ENCODE results near the gene MOB1A. TPM values are rescaled to one million over a fixed set of nuclear protein-coding genes. Genes with fewer than 3 reads are reported as not detected.
A peak's percentile ranks its signal among the peaks of the same experiment; 100 is the strongest.

The MOB1A gene
- total RNA-seq, 1 experiment from 2014 or later: 116 TPM

DNA sequence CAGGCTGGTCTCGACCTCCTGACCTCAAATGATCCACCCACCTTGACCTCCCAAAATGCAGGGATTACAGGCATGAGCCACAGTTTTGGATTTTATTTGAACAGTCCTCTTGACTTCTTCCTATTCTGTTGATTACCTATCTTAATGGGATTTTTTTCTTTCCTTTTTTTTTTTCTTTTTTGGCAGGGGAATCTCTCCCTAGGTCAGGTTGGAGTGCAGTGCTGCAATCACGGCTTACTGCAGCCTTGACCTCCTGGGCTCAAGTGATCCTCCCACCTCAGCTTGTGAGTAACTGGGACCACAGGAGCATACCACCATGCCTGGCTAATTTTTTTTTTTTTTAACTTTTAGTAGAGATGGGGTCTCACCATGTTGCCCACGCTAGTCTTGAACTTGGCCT lies 22.5 kb upstream of the MOB1A start:
- peaks cover 43% of the 10 kb centered on the region for H3K36me3 ChIP-seq (ENCODE audit: insufficient read depth, low read length, poor library complexity, severe bottlenecking)

DNA sequence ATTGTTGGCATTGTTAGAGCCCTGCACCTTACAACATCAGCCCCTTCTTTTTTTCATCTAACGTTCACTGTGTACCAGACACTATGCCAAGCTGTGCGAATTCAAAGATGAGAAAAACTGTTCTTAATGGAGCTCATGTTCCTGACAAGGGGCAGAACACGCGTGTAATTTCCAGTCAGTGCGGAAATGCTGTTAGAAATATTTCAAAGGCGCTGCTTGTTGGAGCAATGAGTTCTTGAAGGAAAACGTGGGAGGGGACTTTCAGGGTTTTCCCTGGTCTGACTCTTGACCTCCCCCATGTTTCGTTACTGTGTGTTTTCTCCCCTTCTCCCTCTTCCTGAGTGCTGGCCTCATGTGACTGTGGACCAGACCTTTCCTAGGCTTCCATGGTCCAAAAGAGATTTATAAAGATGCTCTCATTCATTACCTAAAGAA lies 21.2 kb upstream of the MOB1A start:
- POLR2A ChIA-PET (ENCODE audit: low non-redundant PET): interaction anchor here (0.6 to 1.6 kb wide), 4 partner anchors 21 to 371 kb away, joined by 4 to 13 read pairs (median 4); partner anchors contain the start of genes MOB1A and STAMBP

More for the DNA sequence above, 22.5 kb upstream of the MOB1A start:
- no peaks in the 10 kb centered on the region for H3K9me3 ChIP-seq (ENCODE audit: low read depth, low read length, poor library complexity, severe bottlenecking)
- TF ChIP-seq, protein P1, sequence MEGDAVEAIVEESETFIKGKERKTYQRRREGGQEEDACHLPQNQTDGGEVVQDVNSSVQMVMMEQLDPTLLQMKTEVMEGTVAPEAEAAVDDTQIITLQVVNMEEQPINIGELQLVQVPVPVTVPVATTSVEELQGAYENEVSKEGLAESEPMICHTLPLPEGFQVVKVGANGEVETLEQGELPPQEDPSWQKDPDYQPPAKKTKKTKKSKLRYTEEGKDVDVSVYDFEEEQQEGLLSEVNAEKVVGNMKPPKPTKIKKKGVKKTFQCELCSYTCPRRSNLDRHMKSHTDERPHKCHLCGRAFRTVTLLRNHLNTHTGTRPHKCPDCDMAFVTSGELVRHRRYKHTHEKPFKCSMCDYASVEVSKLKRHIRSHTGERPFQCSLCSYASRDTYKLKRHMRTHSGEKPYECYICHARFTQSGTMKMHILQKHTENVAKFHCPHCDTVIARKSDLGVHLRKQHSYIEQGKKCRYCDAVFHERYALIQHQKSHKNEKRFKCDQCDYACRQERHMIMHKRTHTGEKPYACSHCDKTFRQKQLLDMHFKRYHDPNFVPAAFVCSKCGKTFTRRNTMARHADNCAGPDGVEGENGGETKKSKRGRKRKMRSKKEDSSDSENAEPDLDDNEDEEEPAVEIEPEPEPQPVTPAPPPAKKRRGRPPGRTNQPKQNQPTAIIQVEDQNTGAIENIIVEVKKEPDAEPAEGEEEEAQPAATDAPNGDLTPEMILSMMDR (conservative IDR thresholded peaks at IDR 0.05; ENCODE audit: low read depth, low read length): no peak
- no peak for TF ChIP-seq EZH2 (IDR thresholded peaks at IDR 0.05; ENCODE audit: borderline replicate concordance, low read depth, low read length, poor library complexity, severe bottlenecking)
- no TSS peak for BruUV-seq (replicated peaks)
- no peak for DNase-seq (ENCODE audit: low spot score)
- no peak overlapping the region for H3K27ac ChIP-seq (ENCODE audit: low read depth, low read length, poor library complexity, severe bottlenecking)
- CTCF ChIA-PET: no interaction called here
- POLR2A ChIA-PET (ENCODE audit: low non-redundant PET): no interaction called here
- intact Hi-C loops (cut with micrococcal nuclease; ENCODE audit: unreplicated experiment): no loop called here
- H3K27me3 ChIP-seq (replicated peaks; ENCODE audit: insufficient read depth, low read depth, low read length, poor library complexity): no peaks in the 10 kb centered on the region
- H3K4me3 ChIP-seq (ENCODE audit: low read depth, low read length, poor library complexity, severe bottlenecking): peak overlapping the region; percentile 79
- H3K4me1 ChIP-seq (ENCODE audit: insufficient read depth, low read length, poor library complexity, severe bottlenecking): peaks cover 23% of the 10 kb centered on the region

DNA sequence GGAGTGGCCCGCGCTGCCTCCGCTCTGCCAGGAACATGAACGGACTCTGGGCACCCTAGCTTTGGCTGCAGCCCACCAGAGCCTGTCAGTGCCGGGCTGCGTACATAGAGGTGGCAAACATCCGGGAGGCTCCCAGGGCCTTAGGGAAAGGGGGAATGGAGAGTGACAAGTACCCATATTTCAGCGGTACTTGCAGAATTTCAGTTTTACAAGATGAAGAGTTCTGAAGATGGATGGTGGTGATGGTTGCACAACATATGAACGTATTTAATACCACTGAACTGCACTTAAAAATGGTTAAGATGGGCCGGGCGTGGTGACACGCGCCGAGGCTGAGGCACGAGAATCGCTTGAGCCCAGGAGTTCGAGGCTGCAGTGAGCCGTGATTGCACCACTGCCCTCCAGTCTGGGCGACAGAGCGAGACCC lies 20.6 kb upstream of the MOB1A start:
- Histone ChIP-seq H3K27ac (ENCODE audit: low read depth, low read length, poor library complexity, severe bottlenecking) (peak overlapping the region; percentile 99), H3K4me1 (ENCODE audit: insufficient read depth, low read length, poor library complexity, severe bottlenecking) (peaks cover 17% of the 10 kb centered on the region), H3K36me3 (ENCODE audit: insufficient read depth, low read length, poor library complexity, severe bottlenecking) (peaks cover 31% of the 10 kb centered on the region), H3K27me3 (replicated peaks; ENCODE audit: insufficient read depth, low read depth, low read length, poor library complexity) (no peaks in the 10 kb centered on the region), H3K4me3 (ENCODE audit: low read depth, low read length, poor library complexity, severe bottlenecking) (peak overlapping the region; percentile 79), H3K9me3 (ENCODE audit: low read depth, low read length, poor library complexity, severe bottlenecking) (no peaks in the 10 kb centered on the region)
- no peak for DNase-seq (ENCODE audit: low spot score)
- POLR2A ChIA-PET (ENCODE audit: low non-redundant PET): interaction anchor here (0.6 to 1.6 kb wide), 3 partner anchors 21 to 371 kb away, joined by 4 to 5 read pairs (median 4); partner anchors contain the start of genes MOB1A and STAMBP
- no TSS peak for BruUV-seq (replicated peaks)
- TF ChIP-seq, protein P1 (conservative IDR thresholded peaks at IDR 0.05; ENCODE audit: low read depth, low read length): no peak; the same call in 1 of the 2 replicates
- TF ChIP-seq EZH2 (IDR thresholded peaks at IDR 0.05; ENCODE audit: borderline replicate concordance, low read depth, low read length, poor library complexity, severe bottlenecking): no peak
- intact Hi-C loops (cut with micrococcal nuclease; ENCODE audit: unreplicated experiment): loop anchor here (2.0 kb wide), 1 partner anchor 20 kb away; the partner anchor contains the start of gene MOB1A
- CTCF ChIA-PET: interaction anchor here (0.6 to 1.8 kb wide), 2 partner anchors 17 to 21 kb away, joined by 3 to 5 read pairs; partner anchors contain the start of gene MOB1A

More for the DNA sequence above, 21.2 kb upstream of the MOB1A start:
- Histone ChIP-seq H3K27me3 (replicated peaks; ENCODE audit: insufficient read depth, low read depth, low read length, poor library complexity) (no peaks in the 10 kb centered on the region), H3K27ac (ENCODE audit: low read depth, low read length, poor library complexity, severe bottlenecking) (peak overlapping the region; percentile 99), H3K4me3 (ENCODE audit: low read depth, low read length, poor library complexity, severe bottlenecking) (peak overlapping the region; percentile 79), H3K4me1 (ENCODE audit: insufficient read depth, low read length, poor library complexity, severe bottlenecking) (peaks cover 17% of the 10 kb centered on the region), H3K9me3 (ENCODE audit: low read depth, low read length, poor library complexity, severe bottlenecking) (no peaks in the 10 kb centered on the region), H3K36me3 (ENCODE audit: insufficient read depth, low read length, poor library complexity, severe bottlenecking) (peaks cover 36% of the 10 kb centered on the region)
- DNase-seq (ENCODE audit: low spot score): no peak
- intact Hi-C loops (cut with micrococcal nuclease; ENCODE audit: unreplicated experiment): loop anchor here (2.0 kb wide), 1 partner anchor 21 kb away; the partner anchor contains the start of gene MOB1A
- TSS peak; percentile 35 for BruUV-seq (replicated peaks)
- TF ChIP-seq, protein P1 (conservative IDR thresholded peaks at IDR 0.05; ENCODE audit: low read depth, low read length): no peak
- no peak for TF ChIP-seq EZH2 (IDR thresholded peaks at IDR 0.05; ENCODE audit: borderline replicate concordance, low read depth, low read length, poor library complexity, severe bottlenecking)
- CTCF ChIA-PET: interaction anchor here (0.6 to 1.0 kb wide), 2 partner anchors 16 to 22 kb away, joined by 3 read pairs; partner anchors contain the start of gene MOB1A

Data from A673 (cell line).